HepG2 (cell line): Measurements from ENCODE around the gene SFT2D2. TPM values are rescaled to one million over a fixed set of nuclear protein-coding genes. Genes with fewer than 3 reads are reported as not detected.
A peak's percentile ranks its signal among the peaks of the same experiment; 100 is the strongest.

Source experiments
- EP300 ChIP-seq, 3 experiments: sonication (generic) in 1 of 3; formaldehyde crosslinking in 1 of 3; IDR thresholded peaks; 2 replicates each; pipeline versions ENCODE4 v1.5.1 to v1.6.1; 2011 to 2020; ENCODE audit warnings: low read depth in 2 of 3, low read length in 2 of 3, borderline replicate concordance in 1 of 3, improper control_type of control experiment in 1 of 3, mild to moderate bottlenecking in 1 of 3, missing genetic modification reagents in 1 of 3, moderate library complexity in 1 of 3
- KDM5A ChIP-seq: fragments of 200-600 bp; sonication (generic); IDR thresholded peaks from 2 replicates; pipeline ENCODE4 v1.7.0; 2018; ENCODE audit warnings: antibody characterized with exemption, mild to moderate bottlenecking, low read length, borderline replicate concordance
- MIER3 ChIP-seq: IDR thresholded peaks from 2 replicates; pipeline ENCODE4 v1.6.1; 2016; ENCODE audit warnings: missing compliant biosample characterization, borderline replicate concordance
- ZNF558 ChIP-seq: sonication (generic); formaldehyde crosslinking; IDR thresholded peaks from 2 replicates; pipeline ENCODE4 v1.9.0; 2022; ENCODE audit warnings: mild to moderate bottlenecking, missing genetic modification reagents, borderline replicate concordance
- ZNF652 ChIP-seq: IDR thresholded peaks from 2 replicates; pipeline ENCODE4 v1.6.1; 2016; ENCODE audit warnings: low read depth, borderline replicate concordance
- polyA plus RNA-seq, 8 experiments: library from polyadenylated mRNA; depleted of rRNA in 3 of 8; stranded (reverse) in 7 of 8; unstranded in 1 of 8; fragments of >200 nt; fragmentation: Illumina TruSeq in 4 of 8; extraction: Trizol in 4 of 8; gene quantifications; 2 replicates each; pipeline versions ENCODE4 v1.2.1 to v1.2.3, GENCODE V29; 2011 to 2016; ENCODE audit warnings: low read depth in 4 of 8, missing spikeins in 1 of 8, mixed read lengths in 1 of 8; ENCODE audit not compliant: insufficient read depth in 1 of 8
- total RNA-seq, 5 experiments: library from RNA; depleted of rRNA; stranded (reverse); fragments of >200 nt; fragmentation: Illumina TruSeq; extraction: Trizol; gene quantifications; 2 replicates each; pipeline ENCODE4 v1.2.3, GENCODE V29; 2016; ENCODE audit warnings: low read depth in 1 of 5
- TF ChIP-seq, protein P1 (sequence below): sonication (generic); formaldehyde crosslinking; IDR thresholded peaks from 2 replicates; pipeline ENCODE4 v1.4.0; 2020; ENCODE audit warnings: missing genetic modification reagents
- TF ChIP-seq, protein P2 (sequence below): sonication (generic); formaldehyde crosslinking; IDR thresholded peaks from 2 replicates; pipeline ENCODE4 v1.4.0; 2020; ENCODE audit warnings: missing genetic modification reagents, borderline replicate concordance
- TF ChIP-seq, protein P3 (sequence below): sonication (generic); formaldehyde crosslinking; IDR thresholded peaks from 2 replicates; pipeline ENCODE4 v1.4.0; 2020; ENCODE audit warnings: missing genetic modification reagents

The SFT2D2 gene
- total and polyA plus RNA-seq, 2 of the 13 experiments (the other 11 are each of a cell fraction or from before 2014, with no cell fraction given): 10.0 to 28.8 TPM

DNA sequence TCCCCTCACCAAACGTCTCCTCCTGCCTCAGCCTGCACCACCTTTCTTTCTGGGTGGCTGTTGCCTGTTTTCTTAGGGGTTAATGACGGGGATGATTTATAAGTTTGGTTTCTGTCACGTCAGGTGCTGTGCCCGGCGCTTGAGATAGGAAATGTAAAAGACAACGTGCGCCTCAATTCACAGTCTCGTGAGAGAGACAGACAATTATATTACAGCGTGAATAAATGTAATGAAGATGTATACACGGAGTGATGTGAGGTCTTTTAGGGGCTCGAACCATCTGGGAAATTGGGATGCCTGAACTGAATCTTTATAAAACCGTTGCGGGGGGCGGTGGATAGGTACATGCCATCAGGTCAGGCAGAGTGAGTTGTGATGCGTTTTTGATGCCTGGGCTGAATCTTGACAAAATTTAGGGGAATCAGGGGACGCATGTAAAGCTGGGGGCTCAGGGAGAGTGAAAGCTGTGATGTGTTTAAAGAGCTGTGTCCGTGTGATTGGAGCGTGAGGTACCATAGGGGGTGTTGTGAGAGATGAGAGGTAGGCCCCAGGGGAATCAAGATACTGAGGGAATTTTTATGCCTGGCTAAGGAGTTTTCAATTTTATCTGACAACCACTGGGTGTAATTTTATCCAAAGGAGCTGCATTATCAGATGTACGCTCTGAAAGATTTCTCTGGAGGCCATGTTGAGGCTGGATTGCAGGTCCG, 46.2 kb upstream of the SFT2D2 start (continued):
- TF ChIP-seq, protein P1, sequence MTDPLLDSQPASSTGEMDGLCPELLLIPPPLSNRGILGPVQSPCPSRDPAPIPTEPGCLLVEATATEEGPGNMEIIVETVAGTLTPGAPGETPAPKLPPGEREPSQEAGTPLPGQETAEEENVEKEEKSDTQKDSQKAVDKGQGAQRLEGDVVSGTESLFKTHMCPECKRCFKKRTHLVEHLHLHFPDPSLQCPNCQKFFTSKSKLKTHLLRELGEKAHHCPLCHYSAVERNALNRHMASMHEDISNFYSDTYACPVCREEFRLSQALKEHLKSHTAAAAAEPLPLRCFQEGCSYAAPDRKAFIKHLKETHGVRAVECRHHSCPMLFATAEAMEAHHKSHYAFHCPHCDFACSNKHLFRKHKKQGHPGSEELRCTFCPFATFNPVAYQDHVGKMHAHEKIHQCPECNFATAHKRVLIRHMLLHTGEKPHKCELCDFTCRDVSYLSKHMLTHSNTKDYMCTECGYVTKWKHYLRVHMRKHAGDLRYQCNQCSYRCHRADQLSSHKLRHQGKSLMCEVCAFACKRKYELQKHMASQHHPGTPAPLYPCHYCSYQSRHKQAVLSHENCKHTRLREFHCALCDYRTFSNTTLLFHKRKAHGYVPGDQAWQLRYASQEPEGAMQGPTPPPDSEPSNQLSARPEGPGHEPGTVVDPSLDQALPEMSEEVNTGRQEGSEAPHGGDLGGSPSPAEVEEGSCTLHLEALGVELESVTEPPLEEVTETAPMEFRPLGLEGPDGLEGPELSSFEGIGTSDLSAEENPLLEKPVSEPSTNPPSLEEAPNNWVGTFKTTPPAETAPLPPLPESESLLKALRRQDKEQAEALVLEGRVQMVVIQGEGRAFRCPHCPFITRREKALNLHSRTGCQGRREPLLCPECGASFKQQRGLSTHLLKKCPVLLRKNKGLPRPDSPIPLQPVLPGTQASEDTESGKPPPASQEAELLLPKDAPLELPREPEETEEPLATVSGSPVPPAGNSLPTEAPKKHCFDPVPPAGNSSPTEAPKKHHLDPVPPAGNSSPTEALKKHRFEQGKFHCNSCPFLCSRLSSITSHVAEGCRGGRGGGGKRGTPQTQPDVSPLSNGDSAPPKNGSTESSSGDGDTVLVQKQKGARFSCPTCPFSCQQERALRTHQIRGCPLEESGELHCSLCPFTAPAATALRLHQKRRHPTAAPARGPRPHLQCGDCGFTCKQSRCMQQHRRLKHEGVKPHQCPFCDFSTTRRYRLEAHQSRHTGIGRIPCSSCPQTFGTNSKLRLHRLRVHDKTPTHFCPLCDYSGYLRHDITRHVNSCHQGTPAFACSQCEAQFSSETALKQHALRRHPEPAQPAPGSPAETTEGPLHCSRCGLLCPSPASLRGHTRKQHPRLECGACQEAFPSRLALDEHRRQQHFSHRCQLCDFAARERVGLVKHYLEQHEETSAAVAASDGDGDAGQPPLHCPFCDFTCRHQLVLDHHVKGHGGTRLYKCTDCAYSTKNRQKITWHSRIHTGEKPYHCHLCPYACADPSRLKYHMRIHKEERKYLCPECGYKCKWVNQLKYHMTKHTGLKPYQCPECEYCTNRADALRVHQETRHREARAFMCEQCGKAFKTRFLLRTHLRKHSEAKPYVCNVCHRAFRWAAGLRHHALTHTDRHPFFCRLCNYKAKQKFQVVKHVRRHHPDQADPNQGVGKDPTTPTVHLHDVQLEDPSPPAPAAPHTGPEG: 0 out of 2 replicates have a peak, but pooled peaks have one; percentile 16
- TF ChIP-seq ZNF558 (CRISPR knock-in tag) (0 out of 2 replicates have a peak, but pooled peaks have one; percentile 61), ZNF652 (CRISPR knock-in tag) (0 out of 2 replicates have a peak, but pooled peaks have one; percentile 35), KDM5A (0 out of 2 replicates have a peak, but pooled peaks have one; percentile 1), MIER3 (CRISPR knock-in tag) (no peak), EP300 (IDR thresholded peaks at IDR 0.05; ENCODE audit: low read depth in 2 of 2, low read length in 2 of 2) (no peak), EP300 (CRISPR knock-in tag; IDR thresholded peaks at IDR 0.05; ENCODE audit: borderline replicate concordance) (no peak)
- TF ChIP-seq, protein P2, sequence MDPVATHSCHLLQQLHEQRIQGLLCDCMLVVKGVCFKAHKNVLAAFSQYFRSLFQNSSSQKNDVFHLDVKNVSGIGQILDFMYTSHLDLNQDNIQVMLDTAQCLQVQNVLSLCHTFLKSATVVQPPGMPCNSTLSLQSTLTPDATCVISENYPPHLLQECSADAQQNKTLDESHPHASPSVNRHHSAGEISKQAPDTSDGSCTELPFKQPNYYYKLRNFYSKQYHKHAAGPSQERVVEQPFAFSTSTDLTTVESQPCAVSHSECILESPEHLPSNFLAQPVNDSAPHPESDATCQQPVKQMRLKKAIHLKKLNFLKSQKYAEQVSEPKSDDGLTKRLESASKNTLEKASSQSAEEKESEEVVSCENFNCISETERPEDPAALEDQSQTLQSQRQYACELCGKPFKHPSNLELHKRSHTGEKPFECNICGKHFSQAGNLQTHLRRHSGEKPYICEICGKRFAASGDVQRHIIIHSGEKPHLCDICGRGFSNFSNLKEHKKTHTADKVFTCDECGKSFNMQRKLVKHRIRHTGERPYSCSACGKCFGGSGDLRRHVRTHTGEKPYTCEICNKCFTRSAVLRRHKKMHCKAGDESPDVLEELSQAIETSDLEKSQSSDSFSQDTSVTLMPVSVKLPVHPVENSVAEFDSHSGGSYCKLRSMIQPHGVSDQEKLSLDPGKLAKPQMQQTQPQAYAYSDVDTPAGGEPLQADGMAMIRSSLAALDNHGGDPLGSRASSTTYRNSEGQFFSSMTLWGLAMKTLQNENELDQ: no peak
- TF ChIP-seq, protein P3, sequence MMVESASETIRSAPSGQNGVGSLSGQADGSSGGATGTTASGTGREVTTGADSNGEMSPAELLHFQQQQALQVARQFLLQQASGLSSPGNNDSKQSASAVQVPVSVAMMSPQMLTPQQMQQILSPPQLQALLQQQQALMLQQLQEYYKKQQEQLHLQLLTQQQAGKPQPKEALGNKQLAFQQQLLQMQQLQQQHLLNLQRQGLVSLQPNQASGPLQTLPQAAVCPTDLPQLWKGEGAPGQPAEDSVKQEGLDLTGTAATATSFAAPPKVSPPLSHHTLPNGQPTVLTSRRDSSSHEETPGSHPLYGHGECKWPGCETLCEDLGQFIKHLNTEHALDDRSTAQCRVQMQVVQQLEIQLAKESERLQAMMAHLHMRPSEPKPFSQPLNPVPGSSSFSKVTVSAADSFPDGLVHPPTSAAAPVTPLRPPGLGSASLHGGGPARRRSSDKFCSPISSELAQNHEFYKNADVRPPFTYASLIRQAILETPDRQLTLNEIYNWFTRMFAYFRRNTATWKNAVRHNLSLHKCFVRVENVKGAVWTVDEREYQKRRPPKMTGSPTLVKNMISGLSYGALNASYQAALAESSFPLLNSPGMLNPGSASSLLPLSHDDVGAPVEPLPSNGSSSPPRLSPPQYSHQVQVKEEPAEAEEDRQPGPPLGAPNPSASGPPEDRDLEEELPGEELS (CRISPR knock-in tag): no peak
